HG03060 (cell line): ENCODE results near the gene DAPK3.

Source experiments
- ATAC-seq: cut with Tn5 transposase; IDR thresholded peaks from one replicate; pipeline ENCODE4 v1.9.1; 2021; ENCODE audit warnings: low read depth, moderate number of reproducible peaks; ENCODE audit not compliant: unreplicated experiment

The DAPK3 gene

DNA sequence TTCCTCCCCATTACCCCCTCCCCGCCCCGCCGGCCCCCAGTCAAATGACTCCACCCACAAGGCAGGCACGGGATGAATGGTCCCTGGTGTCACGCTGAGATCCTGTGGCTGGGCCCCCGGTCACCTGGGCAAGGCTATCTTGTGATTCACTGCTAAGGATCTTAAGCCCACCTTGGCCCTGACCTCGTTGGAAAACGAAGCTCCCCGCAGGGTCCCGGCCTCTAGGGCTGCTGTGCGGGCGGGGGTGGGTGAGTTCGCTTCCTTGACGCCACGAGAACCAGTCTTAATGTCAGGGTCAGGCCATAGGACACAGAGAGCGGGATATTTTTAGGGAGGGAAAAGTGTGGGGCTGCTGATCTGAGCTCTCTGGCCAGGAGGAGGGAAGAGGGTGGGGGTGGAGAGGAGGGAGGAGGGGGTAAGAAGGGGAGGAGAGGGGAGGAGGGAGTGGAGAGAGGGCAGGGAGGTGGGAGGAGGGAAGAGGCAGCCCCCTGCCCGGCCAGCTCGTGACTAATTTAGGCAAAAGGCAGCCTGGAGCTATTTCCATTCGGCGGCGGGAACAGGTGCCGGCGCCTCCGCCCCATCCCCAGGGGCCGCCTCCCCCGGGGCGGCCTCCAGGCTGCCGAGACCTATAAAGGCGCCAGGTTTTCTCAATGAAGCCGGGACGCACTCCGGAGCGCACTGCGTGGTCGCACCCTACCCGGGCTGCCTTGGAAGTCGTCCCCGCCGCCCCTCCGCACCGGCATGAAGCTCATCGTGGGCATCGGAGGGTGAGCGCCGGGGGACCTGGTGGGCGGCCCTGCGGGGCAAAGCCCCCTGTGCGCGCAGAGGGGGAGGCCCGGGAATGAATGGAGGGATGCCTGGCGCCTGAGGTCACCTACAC is 37.7 kb downstream of the DAPK3 start, which contains the start of gene NMRK2:
Gene NMRK2, plus strand, starts transcription at position 139 of the 880 bp plus-strand sequence. Its CDS starts 603 bp downstream, at position 742.
- ATAC-seq, result no peak

DNA sequence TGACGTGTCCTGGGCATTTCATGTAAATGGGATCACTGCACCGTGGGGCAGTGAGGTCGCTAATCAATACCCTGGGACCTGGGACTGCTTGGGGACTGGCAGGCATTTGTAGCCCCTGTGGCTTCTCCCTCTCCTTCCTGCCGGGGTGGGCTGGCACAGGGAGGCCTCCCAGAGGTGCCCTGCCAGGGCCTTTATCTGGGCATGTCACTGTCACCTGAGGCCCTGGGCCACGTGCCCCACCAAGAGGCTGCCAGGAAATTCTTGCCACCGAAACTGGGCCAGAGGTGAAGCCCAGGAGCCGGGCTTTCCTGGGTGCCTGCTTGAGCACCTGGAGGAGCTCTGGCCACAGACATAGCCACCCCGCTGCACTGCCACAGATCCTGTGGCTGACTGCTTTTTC is 39.9 kb downstream of the DAPK3 start:
- ATAC-seq, result no peak

DNA sequence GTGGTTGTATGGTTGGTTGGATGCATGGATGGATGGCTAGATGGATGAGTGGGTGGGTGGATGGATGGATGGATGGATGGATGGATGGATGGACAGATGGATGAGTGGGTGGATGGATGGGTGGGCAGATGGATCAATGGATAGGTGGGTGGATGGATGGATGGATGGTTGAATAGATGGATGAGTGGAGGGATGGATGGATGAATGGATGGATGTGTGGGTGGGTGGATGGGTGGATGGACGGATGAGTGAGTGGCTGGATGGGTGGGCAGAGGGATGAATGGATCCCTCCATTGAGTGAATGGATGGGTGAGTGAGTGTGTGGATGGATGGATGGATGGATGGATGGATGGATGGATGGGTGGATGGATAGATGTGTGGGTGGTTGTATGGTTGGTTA is 47.0 kb downstream of the DAPK3 start:
- ATAC-seq, result no peak

DNA sequence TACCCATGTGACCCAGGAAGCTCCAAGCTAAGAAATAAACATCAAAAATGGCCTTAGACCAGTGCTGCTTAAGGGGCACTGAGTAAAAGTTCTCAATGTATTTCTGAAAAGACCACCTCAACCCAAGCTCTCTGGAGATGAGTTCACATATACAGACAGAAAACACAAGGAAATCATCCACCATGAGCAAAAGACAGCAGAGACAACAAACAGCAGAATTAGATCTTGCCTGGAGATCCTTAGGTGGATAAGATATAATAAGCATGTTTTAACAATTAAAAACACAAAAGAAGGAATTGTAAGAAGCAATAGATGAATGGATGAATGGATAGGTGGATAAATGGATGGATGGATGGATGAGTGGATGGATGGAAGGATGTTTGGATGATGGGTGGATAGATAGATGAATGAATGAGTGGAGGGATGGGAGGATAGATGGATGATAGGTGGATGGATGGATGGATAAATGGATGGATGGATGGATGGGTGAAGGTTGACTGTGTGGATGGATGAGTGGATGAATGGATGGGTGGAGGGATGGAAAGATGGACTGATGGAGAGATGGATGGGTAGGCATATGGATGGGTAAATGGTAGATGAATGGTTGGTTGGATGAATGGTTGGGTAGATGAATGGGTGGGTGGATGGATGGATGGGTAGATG is 47.7 kb downstream of the DAPK3 start:
- ATAC-seq, result no peak

DNA sequence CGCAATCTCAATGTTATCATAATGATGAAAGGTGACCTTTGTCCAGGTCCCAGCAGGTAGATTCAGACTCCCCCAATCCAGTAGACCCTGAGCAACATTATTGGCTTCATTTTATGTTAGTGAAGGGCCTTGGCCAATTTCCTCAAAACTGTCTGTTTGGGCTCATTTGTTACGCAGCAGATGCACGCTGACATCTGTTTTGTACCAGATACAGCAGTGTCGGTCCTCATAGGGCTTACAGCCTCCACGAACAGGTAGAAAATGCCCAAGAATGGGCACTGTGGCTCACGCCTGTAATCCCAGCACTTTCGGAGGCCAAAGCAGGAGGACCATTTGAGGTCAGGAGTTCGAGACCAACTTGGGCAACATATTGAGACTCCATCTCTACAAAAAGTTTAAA is 51.1 kb downstream of the DAPK3 start:
- ATAC-seq, result no peak

DNA sequence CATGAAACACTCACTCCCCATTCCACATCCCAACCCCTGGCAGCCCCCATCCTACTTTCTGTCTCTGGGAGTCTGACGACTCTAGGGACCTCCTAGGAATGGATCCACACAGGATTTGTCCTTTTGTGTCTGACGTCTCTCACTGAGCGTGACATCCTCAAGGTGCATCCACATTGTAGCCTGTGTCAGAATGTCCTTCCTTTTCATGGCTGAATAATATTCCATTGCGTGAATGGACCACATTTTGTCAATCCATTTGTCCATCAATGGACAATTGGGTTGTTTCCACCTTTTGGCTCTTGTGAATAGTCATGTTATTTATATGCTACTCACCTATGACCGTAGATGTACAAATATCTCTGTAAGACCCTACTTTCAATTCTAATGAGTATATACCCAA is 54.9 kb downstream of the DAPK3 start:
- no peak for ATAC-seq

DNA sequence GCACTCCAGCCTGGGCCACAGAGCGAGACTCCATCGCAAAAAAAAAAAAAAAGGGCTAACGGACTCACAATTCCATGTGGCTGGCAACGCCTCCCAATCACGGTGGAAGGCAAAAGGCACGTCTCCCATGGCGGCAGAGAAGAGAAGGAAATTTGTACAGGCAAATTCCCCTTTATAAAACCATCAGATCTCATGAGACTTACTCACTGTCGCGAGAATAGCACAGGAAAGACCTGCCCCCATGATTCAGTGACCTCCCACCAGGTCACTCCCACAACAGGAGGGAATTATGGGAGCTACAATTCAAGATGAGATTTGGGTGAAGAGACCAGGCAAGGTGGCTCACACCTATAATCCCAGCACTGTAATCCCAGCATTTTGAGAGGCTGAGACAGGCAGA is 56.7 kb downstream of the DAPK3 start:
- ATAC-seq, result no peak

DNA sequence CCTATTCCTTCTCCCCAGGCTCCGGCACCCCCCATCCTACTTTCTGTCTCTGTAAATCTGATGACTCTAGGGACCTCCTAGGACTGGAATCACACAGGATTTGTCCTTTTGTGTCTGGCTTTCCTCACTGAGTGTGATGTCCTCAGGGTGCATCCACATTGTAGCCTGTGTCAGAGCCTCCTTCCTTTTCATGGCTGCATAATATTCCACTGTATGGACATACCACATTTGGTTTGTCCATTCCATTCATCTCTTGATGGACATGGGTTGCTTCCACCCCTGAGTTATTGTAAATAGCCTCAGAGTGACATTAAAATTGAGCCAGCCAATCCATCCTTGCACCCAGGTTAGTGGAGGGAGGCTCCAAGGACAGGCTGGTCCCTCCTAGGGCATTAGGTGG is 60.8 kb downstream of the DAPK3 start:
- ATAC-seq, result no peak
